ENCODE data around the gene PKLR. TPM values are rescaled to one million over a fixed set of nuclear protein-coding genes. Genes with fewer than 3 reads are reported as not detected.

Gene PKLR
- total RNA-seq, 4 donors from 2014 or later = not detected

DNA sequence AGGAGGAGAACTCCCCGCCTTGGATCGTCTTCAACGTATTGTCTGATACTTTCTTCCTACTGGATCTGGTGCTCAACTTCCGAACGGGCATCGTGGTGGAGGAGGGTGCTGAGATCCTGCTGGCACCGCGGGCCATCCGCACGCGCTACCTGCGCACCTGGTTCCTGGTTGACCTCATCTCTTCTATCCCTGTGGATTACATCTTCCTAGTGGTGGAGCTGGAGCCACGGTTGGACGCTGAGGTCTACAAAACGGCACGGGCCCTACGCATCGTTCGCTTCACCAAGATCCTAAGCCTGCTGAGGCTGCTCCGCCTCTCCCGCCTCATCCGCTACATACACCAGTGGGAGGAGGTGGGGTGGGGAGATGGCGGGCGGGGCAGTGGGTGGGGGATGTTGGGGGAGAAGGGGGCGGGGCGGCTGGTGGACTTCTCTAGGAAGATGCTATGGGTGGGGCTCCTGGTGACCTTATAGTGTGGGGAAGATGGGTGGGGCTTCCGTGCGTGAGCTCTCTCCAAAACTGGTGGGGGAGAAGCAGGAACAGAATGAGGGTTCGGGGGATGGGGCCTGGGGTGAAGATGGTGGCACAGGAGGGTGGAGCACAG lies 18.6 kb downstream of the PKLR start:
- no peak for TF ChIP-seq POLR2A (IDR thresholded peaks at IDR 0.05)
- TF ChIP-seq, protein P1, sequence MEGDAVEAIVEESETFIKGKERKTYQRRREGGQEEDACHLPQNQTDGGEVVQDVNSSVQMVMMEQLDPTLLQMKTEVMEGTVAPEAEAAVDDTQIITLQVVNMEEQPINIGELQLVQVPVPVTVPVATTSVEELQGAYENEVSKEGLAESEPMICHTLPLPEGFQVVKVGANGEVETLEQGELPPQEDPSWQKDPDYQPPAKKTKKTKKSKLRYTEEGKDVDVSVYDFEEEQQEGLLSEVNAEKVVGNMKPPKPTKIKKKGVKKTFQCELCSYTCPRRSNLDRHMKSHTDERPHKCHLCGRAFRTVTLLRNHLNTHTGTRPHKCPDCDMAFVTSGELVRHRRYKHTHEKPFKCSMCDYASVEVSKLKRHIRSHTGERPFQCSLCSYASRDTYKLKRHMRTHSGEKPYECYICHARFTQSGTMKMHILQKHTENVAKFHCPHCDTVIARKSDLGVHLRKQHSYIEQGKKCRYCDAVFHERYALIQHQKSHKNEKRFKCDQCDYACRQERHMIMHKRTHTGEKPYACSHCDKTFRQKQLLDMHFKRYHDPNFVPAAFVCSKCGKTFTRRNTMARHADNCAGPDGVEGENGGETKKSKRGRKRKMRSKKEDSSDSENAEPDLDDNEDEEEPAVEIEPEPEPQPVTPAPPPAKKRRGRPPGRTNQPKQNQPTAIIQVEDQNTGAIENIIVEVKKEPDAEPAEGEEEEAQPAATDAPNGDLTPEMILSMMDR (IDR thresholded peaks at IDR 0.05) = no peak
- H3K9me3 ChIP-seq = no peaks in the 10 kb centered on the region
- DNase-seq = no peak
- H3K27me3 ChIP-seq = no peaks in the 10 kb centered on the region
- H3K4me3 ChIP-seq (replicated peaks in 1 of 3) = no peak overlapping the region
- 94 to 96% methylated on average over 28 to 29 of the region's 29 CpGs for WGBS, 2 donors
- no peak overlapping the region for H3K27ac ChIP-seq
- H3K36me3 ChIP-seq = no peaks in the 10 kb centered on the region
- intact Hi-C loops (cut with DNase I) = no loop called here
- peaks cover 8% of the 10 kb centered on the region in 2 donors for H3K4me1 ChIP-seq

DNA sequence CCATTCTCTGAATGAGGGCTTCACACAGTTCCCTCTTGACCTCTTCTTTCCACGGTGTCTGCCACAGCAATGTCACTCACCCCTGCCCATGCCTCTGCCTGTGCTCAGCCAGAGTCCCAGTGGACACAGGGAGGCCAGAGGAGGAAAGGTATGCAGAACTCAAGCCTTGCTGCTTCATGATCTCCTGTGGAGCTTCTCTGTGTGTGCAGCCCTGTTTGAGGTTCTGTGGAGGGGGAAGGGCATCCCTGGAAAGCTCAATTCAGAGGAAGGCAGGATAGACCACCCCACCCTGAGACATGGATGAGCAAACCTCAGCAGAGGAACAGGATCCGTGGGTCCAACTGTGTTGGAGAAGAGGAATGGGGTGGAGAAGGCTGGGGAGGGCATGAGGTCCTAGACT lies 22.0 kb downstream of the PKLR start:
- WGBS, 2 donors = 83 to 89% methylated on average over 2 of the region's 2 CpGs
- H3K27me3 ChIP-seq = no peaks in the 10 kb centered on the region
- TF ChIP-seq, protein P1 (IDR thresholded peaks at IDR 0.05) = no peak
- no peak for TF ChIP-seq POLR2A (IDR thresholded peaks at IDR 0.05)
- intact Hi-C loops (cut with DNase I) = loop anchor here (5.0 kb wide), 1 partner anchor 43 kb away; the partner anchor contains the start of gene RUSC1
- peaks cover 10 to 12% of the 10 kb centered on the region in 2 donors for H3K4me1 ChIP-seq
- no peak overlapping the region for H3K4me3 ChIP-seq (replicated peaks in 1 of 3)
- H3K9me3 ChIP-seq = no peaks in the 10 kb centered on the region
- H3K36me3 ChIP-seq = no peaks in the 10 kb centered on the region
- DNase-seq = no peak
- H3K27ac ChIP-seq = no peak overlapping the region

DNA sequence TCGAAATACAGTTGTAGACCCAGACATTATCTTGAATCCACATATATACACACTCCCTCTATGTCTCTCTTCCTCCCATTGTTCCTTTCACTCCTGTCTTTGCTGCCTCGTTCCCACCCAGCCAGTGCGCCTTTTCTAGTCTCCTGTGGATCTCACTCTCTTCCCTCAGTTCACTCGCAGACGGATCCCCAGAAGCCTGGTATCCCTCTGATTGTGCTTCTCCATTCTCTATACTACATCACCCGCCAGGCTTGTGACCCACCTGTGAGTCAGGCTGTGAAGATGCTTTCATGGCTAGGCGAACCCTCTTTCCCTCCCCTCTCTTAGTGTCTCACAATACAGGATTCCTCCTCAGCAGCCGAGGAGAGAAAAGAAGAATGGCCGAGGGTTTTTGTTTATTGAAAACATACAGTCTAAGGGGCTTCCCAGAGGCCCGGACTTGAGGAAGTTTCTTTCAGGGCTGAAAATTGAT lies 22.5 kb downstream of the PKLR start:
- intact Hi-C loops (cut with DNase I) = loop anchor here (5.0 kb wide), 1 partner anchor 44 kb away; the partner anchor contains the start of gene RUSC1
- Histone ChIP-seq H3K9me3 (no peaks in the 10 kb centered on the region), H3K27ac (no peak overlapping the region), H3K4me1 (peaks cover 10 to 15% of the 10 kb centered on the region in 2 donors), H3K27me3 (no peaks in the 10 kb centered on the region), H3K4me3 (replicated peaks in 1 of 3) (no peak overlapping the region), H3K36me3 (no peaks in the 10 kb centered on the region)
- TF ChIP-seq POLR2A (IDR thresholded peaks at IDR 0.05) = no peak
- TF ChIP-seq, protein P1 (IDR thresholded peaks at IDR 0.05) = peak in 1 of 6 experiments; percentile 4
- WGBS, 2 donors = 58 to 63% methylated on average over 10 of the region's 10 CpGs
- no peak for DNase-seq

DNA sequence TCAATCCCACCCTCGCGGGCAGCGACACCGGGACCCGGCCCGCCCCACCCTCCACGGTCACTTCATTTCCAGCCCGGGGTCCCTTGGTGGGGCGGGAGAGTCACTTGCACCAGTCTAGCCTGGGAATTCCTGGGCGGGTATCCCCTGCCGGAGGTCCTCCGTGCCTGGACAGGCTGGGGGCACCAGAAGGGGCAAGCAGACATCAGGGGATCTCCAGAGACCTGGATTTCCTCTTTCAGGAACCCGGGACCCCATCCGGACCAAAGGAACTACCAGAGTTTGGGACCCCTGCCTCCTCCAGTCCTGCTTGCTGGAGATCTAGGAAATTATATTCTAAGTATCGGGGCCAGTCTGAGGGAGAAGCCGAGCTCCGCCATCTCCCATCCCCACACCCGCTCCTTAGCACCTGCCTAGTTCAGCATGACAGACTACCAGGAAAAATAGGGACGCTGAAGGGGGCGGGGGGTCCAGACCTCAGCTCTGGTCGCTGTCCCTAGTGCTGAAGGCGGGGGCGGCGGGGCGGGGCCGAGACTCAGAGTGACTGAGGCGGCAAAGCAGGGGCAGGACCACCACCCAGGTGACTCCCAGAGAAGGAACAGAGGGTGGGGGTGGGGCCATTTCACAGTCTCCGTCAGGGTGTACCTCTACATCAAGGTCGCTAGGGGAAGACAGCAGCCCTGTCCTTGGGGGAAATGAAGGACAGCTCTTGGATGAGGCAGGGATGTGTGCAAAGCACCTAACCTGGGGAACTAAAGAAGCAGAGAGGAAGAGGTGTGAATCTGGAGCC lies 23.1 kb downstream of the PKLR start:
- Histone ChIP-seq H3K36me3 (no peaks in the 10 kb centered on the region), H3K9me3 (no peaks in the 10 kb centered on the region), H3K4me1 (peaks cover 10 to 16% of the 10 kb centered on the region in 2 donors), H3K27ac (peak overlapping the region in 1 of 3 donors; percentile 53), H3K27me3 (no peaks in the 10 kb centered on the region), H3K4me3 (replicated peaks in 1 of 3) (peak overlapping the region; percentile 48 to 66 (median 51))
- intact Hi-C loops (cut with DNase I) = loop anchor here (5.0 kb wide), 1 partner anchor 44 kb away; the partner anchor contains the start of gene RUSC1
- DNase-seq = peak; percentile 73 to 81
- TF ChIP-seq POLR2A (IDR thresholded peaks at IDR 0.05) = no peak
- TF ChIP-seq, protein P1 (IDR thresholded peaks at IDR 0.05) = peak in 5 of 6 experiments; percentile 20 to 47 (median 41)
- 0 to 1% methylated on average over 3 to 18 of the region's 29 CpGs for WGBS, 2 donors
